HG03025 (cell line): ENCODE measurements around the gene BDH2.
A peak's percentile ranks its signal among the peaks of the same experiment; 100 is the strongest.

Experiments
- ATAC-seq: cut with Tn5 transposase; IDR thresholded peaks from one replicate; pipeline ENCODE4 v1.9.1; 2021; ENCODE audit warnings: mild to moderate bottlenecking, moderate library complexity; ENCODE audit not compliant: unreplicated experiment, low FRiP score

The BDH2 gene

DNA sequence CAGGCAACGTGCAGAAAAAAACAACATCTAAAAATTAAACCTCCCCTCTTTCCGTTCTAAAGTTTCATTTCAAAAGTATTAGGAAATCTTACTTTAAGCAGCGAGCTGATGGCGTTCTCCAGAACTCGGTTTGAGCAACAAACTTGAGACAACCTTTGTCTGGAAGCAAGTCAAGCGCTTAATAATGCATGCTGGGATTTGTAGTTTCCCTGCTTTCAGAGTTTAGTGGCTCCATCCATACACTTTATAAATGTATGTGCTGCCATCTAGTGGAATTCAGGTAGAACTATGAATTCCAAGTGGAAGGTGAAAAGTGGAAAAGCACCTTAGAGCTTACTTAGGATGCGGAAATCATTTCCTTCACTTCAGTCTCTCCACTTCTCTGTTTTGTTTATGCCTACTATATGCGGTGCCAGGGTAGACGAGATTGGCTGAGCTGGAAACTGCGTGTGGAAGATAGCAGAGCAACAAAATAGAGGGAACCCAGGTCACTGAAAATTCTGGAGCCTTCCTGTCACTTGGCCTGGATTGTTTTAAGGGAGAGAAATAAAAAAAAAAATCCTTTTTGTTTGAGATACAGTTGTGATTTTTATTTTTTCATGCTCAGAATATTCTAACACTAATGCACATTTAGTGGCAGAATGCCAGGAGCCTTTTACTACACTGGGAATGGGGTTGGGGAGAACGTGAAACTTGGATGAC lies at the start of gene BDH2:
BDH2 (minus strand) TSS at position 144 of the 702 bp plus-strand sequence. CDS start 3,580 bp downstream, outside the sequence.
- peak; percentile 98 for ATAC-seq

GRCh38 chr4:103144926-103145325 lies 45.3 kb upstream of the BDH2 start:
- no peak for ATAC-seq

DNA sequence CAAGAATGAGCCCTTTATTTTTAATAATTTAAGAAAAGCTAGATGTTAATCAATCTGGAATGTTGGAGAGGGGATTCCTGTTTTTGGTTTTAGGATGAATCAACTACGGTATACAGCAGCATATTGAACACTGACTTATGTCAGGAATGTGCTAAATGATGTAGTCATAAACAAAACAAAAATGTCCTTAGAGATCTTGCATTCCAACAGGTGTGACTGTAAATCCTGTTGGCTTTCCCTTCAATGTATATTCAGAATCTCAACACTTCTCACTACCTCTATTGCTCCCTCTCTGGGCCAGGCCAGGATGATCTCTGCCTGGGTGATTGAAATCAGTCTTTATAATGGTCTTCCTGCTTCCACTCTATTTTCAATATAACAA lies 37.8 kb upstream of the BDH2 start:
- no peak for ATAC-seq

DNA sequence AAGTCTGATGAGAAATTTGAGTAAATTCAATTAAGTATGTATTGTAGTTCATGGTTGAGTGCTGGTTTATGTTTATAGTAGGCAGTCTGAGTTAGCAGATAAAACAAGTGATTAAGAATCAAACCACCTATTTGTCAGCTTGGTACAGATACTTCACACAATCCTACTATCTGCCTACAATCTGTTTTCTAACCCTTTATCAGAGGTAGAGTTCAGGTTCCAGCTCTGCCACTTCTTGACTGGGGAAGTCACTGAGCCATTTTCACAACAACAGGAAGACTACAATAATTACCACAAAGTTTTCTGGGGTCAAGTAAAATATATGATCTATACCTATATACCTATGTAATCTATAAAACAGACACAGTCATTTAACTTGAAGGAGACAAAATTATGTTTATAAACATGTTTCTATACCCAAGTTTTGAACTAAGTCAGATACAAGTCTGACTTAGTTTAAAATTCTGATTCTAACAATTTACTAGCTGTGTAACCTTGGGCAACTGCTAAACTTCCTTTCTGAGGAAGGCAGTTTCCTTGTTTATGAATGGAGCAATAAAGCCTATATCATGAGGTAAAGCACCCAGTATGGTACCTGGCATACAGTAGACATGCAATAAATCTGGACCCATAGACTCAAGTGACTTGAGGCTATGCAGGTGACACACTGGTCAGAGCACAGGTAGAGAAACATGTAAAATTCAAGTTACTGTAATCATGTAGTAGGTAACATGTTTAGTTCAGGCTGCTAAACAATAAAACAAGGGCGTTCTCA lies 37.2 kb upstream of the BDH2 start:
- no peak for ATAC-seq

DNA sequence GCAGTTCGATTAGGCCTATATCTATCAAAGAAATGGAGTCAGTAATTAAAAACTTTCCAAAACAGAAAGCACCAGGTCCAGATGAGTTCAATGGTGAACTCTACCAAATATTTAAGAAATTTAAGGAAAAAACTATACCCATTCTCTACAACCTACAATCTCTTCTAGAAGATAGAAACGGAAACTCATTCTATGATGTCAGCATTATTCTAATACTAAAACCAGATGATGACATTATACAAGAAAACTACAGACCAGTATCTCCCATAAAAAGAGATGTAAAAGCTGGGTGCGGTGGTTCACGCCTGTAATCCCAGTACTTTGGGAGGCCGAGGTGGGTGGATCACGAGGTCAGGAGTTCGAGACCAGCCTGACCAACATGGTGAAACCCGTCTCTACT lies 29.5 kb upstream of the BDH2 start:
- no peak for ATAC-seq

- no peak for ATAC-seq
Measured at GRCh38 chr4:103126126-103126525, 26.5 kb upstream of the BDH2 start.

DNA sequence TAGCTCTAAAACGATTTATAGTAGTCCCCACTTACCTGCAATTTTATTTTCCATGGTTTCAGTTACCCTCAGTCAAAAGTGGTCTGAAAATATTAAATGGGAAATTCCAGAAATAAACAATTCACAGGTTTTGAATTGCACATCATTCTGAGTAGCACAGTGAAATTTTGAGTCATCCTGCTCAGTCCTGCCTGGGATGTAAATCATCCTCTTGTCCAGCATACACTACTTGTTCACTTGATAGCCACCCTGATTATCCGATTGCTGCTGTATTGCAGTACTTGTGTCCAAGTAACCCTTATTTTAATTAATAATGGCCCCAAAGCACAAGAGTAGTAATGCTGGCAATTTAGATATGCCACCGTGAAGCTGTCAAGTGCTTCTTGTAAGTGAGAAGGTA lies 23.5 kb upstream of the BDH2 start:
- ATAC-seq, result no peak

- no peak for ATAC-seq
Measured at GRCh38 chr4:103118166-103118565, 18.5 kb upstream of the BDH2 start.

GRCh38 chr4:103111598-103111997 lies 12.0 kb upstream of the BDH2 start:
- no peak for ATAC-seq

- no peak for ATAC-seq
Measured at GRCh38 chr4:103108542-103108941, 8.9 kb upstream of the BDH2 start.

- ATAC-seq, result no peak
Measured at GRCh38 chr4:103105558-103106356, 6.1 kb upstream of the BDH2 start.

DNA sequence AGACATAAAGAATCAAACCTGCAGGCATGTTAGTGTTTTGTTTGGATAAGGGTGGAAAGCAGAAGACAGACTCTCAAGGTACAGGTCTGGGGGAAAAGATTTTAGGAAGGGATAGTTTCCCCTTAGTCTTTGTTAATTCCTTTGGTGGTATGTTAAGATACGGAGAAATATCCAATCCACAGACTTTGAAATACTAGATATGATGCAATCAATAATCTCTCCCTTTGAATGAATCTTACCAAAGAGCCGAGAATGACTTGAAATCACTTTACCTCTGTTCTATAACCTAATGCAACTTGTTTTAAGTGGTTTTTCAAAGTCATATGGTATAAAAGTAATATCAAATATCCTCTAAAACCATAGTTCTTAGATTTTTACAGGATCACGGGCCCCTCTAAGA lies 5.3 kb upstream of the BDH2 start:
- no peak for ATAC-seq

DNA sequence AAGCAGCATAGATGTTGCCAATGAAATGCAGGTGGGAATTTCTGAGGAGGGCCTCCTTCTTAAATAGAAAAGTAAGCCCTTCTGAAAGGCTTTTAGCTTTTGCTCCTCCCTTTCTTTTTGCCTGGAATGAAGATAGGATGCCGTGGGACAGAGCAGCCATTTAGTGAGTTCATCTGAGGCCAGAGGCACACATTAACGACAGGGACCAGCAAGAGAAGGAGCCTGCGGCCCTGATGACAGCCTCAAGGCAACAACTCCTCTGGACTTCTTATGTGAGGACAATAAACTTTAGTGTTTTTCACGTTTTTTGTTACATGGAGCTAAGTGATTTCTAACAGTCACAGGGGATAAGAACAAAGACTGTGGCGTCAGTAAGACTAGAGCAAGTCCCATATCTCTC lies 1.1 kb upstream of the BDH2 start:
- ATAC-seq, result no peak

DNA sequence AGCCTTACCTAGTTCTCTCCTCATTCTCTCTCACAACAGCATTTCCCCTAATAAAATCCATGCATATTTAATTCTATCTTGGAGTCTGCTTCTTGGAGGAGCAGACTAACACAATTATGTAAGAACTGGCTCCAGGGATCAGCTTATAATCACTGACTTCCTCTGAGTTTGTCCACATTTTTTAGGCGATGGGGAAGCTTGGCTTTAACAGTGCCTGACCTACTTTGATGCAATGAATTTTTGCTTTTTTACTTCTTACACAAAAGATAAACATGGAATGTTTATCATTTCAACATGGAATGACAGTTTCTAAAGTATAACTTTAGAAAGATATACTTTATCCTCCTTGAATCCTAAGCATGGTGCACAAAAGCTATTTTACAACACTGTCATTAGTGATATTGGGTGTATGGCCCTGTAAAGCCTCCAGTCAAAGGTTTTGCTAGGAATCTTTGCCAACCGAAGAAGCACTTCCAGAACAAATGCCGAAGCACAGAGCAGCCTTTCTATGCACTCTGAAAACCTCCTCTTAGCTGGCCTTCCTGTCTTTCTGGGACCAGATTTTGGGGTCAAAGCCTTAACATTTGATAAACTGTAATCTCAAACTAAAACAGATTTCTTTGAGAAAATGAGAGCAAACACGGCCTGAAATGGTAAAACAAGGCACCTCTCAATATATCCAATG lies 736 bp downstream of the BDH2 start:
- no peak for ATAC-seq

DNA sequence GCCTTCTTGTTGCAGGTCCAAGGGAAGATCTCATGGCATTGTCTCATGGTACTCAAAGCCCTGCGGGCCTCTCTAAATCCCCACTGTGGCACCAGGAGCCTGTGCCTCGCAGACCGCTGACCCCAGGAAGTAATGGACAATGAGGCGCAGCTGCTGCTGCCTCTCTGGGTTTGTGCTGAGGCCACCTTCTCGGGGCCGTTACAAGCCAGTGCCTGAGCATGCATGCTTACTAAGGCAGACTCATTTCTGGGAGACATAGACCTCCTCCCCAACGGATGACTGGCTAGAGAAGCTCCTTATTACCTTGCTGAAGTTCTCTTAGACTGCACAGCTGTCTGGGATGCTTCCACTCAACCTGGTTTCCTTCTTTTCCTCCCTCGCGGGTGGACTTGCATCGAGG lies 1.3 kb downstream of the BDH2 start:
- ATAC-seq, result no peak

GRCh38 chr4:103097112-103097511 lies 2.5 kb downstream of the BDH2 start:
- ATAC-seq, result no peak

DNA sequence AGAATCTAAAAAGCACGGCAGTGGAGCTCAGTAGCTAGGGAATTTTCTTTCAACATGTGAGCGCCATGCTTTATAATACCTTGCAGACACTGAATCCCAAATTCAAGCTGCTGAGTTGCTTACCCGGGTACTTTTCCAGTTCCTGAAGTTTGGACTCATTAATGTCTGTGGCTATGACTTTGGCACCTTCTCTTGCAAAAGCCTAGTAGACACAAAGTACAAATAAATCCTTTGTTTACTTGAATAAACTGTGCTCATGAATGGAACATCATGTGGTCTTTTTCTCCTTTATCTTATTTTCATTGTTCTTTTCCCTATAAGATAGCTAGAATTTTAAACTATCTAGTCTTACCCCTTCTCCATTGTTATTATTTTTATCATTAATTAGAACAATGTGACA lies 4.6 kb downstream of the BDH2 start:
- no peak for ATAC-seq

DNA sequence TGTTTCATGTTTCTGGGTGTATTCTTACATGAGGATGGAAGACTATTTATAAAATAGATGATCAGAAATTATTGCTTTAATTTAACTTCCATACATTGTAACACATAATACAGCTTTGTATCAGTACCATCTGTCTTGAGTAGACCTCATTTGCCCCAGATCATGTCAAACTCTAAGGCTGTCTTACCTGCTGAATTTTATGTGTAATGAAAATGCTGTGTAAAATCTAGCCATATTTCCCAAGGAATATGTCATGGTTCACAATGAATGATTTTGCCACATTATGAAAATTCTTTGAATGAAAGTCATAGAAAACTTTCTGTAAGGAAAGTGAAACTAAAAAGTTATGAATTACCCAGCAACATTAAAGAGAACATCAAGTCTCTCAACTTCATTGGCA lies 7.4 kb downstream of the BDH2 start:
- no peak for ATAC-seq

GRCh38 chr4:103091601-103092223 lies 7.9 kb downstream of the BDH2 start:
- peak; percentile 66 for ATAC-seq

- no peak for ATAC-seq
Measured at GRCh38 chr4:103089481-103089880, 10.2 kb downstream of the BDH2 start.
